ENCODE results near the gene TMEM183A. TPM values are rescaled to one million over a fixed set of nuclear protein-coding genes. Genes with fewer than 3 reads are reported as not detected.
A peak's percentile ranks its signal among the peaks of the same experiment; 100 is the strongest.

TMEM183A gene
- total RNA-seq, 4 donors from 2014 or later, result 79.3 to 119 (median 90.0) TPM

- no peak for TF ChIP-seq CTCF (IDR thresholded peaks at IDR 0.05)
- H3K36me3 ChIP-seq, result peaks cover 0 to 12% of the 10 kb centered on the region in 2 donors
- H3K27ac ChIP-seq, result no peak overlapping the region
- 17 to 28% methylated on average over 11 to 12 of the region's 15 CpGs for WGBS, 2 donors (ENCODE audit: low coverage in 1 of 2)
- no peak overlapping the region for H3K4me3 ChIP-seq
- peak; percentile 73 for ATAC-seq
- H3K4me1 ChIP-seq, result peaks cover 0 to 17% (median 0%) of the 10 kb centered on the region in 3 donors
- H3K27me3 ChIP-seq, result no peaks in the 10 kb centered on the region
- no peaks in the 10 kb centered on the region for H3K9me3 ChIP-seq
Observed at GRCh38 chr1:203046984-203047630, 39.9 kb downstream of the TMEM183A start.

DNA sequence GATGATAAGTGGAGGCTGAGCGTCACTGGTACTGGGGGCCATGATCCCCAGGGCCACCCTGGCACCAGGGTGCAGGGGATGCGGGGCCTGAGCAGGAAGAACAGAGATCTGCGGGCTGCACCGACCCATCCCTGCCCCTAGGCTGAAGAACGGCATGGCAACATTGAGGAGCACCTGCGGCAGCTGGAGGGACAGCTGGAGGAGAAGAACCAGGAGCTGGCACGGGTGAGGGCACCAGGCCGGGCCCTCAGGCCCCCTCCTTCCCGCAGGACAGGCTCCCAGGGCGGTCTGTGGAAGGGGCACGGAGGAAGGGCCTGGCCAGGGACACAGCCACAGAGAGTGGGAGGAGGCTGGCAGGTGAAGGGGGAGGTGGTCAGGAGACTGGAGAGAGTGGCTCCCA, 40.9 kb downstream of the TMEM183A start:
- ATAC-seq, result no peak
- peaks cover 0 to 12% of the 10 kb centered on the region in 2 donors for H3K36me3 ChIP-seq
- no peak overlapping the region for H3K27ac ChIP-seq
- TF ChIP-seq POLR2A (IDR thresholded peaks at IDR 0.05) (no peak), POLR2AphosphoS5 (IDR thresholded peaks at IDR 0.05) (no peak), CTCF (IDR thresholded peaks at IDR 0.05) (no peak), EP300 (IDR thresholded peaks at IDR 0.05) (no peak)
- no peaks in the 10 kb centered on the region for H3K27me3 ChIP-seq
- H3K9me3 ChIP-seq, result no peaks in the 10 kb centered on the region
- WGBS, 2 donors (ENCODE audit: low coverage in 1 of 2), result 63 to 92% methylated on average over 2 to 11 of the region's 11 CpGs
- H3K4me1 ChIP-seq, result peaks cover 0 to 17% (median 0%) of the 10 kb centered on the region in 3 donors
- H3K4me3 ChIP-seq, result no peak overlapping the region

DNA sequence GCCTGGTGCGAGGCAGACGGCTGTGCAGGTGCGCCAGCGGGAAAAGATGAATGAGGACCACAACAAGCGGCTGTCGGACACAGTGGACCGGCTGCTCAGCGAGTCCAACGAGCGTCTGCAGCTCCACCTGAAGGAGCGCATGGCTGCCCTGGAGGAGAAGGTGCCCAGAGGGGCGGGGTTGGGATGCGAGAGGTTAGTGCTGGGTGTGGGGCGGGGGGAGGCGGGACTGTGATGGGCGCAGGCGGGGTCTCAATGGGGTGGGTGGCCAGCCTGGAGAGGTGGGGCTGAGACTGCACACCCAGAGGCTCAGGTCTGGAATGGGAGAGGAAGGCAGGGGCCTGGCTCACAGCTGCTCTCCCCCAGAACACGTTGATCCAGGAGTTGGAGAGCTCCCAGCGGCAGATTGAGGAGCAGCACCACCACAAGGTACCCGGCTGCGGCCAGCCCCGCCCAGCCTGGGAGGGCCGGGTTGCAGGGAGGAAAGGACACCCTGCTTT, 41.4 kb downstream of the TMEM183A start:
- Histone ChIP-seq H3K4me1 (peaks cover 0 to 17% (median 0%) of the 10 kb centered on the region in 3 donors), H3K9me3 (no peaks in the 10 kb centered on the region), H3K27ac (no peak overlapping the region), H3K4me3 (no peak overlapping the region), H3K27me3 (no peaks in the 10 kb centered on the region), H3K36me3 (peaks cover 0 to 12% of the 10 kb centered on the region in 2 donors)
- WGBS, 2 donors (ENCODE audit: low coverage in 1 of 2), result 82 to 86% methylated on average over 3 to 5 of the region's 23 CpGs
- ATAC-seq, result no peak
- no peak for TF ChIP-seq CTCF (IDR thresholded peaks at IDR 0.05)
- TF ChIP-seq EP300 (IDR thresholded peaks at IDR 0.05), result no peak
- no peak for TF ChIP-seq POLR2AphosphoS5 (IDR thresholded peaks at IDR 0.05)
- TF ChIP-seq POLR2A (IDR thresholded peaks at IDR 0.05), result no peak

GRCh38 chr1:203049077-203049476, 41.9 kb downstream of the TMEM183A start:
- ATAC-seq, result no peak
- no peaks in the 10 kb centered on the region for H3K9me3 ChIP-seq
- H3K4me3 ChIP-seq, result no peak overlapping the region
- TF ChIP-seq POLR2A (IDR thresholded peaks at IDR 0.05) (no peak), CTCF (IDR thresholded peaks at IDR 0.05) (no peak), EP300 (IDR thresholded peaks at IDR 0.05) (no peak), POLR2AphosphoS5 (IDR thresholded peaks at IDR 0.05) (no peak)
- WGBS, 2 donors (ENCODE audit: low coverage in 1 of 2), result 100% methylated on average over 1 of the region's 4 CpGs; no CpG with 5 or more reads in 1 of the 2 donors
- no peaks in the 10 kb centered on the region for H3K27me3 ChIP-seq
- H3K27ac ChIP-seq, result no peak overlapping the region
- H3K4me1 ChIP-seq, result peaks cover 0 to 17% (median 0%) of the 10 kb centered on the region in 3 donors
- H3K36me3 ChIP-seq, result peaks cover 0 to 11% of the 10 kb centered on the region in 2 donors

DNA sequence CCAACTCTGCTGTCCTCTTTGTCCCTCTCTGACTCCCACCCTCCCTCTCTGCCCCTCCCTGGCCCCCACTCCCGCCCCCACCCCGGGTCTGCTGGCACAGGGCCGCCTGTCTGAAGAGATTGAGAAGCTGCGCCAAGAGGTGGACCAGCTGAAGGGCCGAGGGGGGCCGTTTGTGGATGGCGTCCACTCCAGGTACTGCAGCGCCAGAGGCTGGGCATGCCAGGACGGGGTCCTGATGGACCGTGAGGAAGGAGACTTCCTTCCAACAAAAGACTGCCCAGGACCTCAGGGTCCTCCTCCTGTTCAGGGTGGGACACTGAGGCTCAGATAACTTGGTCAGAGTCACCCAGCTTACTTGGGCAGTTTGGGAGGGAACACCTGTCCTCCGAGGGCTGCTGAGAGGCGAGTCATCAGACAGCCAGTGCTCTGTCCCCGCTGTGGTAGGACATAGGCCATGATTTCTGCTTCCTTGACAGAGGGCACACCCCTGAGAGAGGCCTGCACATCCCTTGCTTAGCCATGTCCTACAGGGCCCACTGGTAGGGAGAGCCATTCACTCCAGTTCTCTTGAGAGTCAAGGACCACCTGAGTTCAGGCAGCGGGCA, 42.5 kb downstream of the TMEM183A start:
- Histone ChIP-seq H3K4me1 (peaks cover 0 to 17% (median 0%) of the 10 kb centered on the region in 3 donors), H3K9me3 (no peaks in the 10 kb centered on the region), H3K27ac (no peak overlapping the region), H3K36me3 (peaks cover 0 to 6% of the 10 kb centered on the region in 2 donors), H3K27me3 (no peaks in the 10 kb centered on the region), H3K4me3 (no peak overlapping the region)
- WGBS, 2 donors (ENCODE audit: low coverage in 1 of 2), result 100% methylated on average over 1 of the region's 14 CpGs; no CpG with 5 or more reads in 1 of the 2 donors
- no peak for ATAC-seq
- TF ChIP-seq POLR2A (IDR thresholded peaks at IDR 0.05) (no peak), EP300 (IDR thresholded peaks at IDR 0.05) (no peak), POLR2AphosphoS5 (IDR thresholded peaks at IDR 0.05) (no peak), CTCF (IDR thresholded peaks at IDR 0.05) (no peak)
